ENCODE results near the gene UNC80. TPM values are rescaled to one million over a fixed set of nuclear protein-coding genes. Genes with fewer than 3 reads are reported as not detected.

The UNC80 gene
- total and polyA plus RNA-seq, 2 donors (not counting 3 experiments of a cell fraction or from before 2014, with no cell fraction given) = not detected

DNA sequence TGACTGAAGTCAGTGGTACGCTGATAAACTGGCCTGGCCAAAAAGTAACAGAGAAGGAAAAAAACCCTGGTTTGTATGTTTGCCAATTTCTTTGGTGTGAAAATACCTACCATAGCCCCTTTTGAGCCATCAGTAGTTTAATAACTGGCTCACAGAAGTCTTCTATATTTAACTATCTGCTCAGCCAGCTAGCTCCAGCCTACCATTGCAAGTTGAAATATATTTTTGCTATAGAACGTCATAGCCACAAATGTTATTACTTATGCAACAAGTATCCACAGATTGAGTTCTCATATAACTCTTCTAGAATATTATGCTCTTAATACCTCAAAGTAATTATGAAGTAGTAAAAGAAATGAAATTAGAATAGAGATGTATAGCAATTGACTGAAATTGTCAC is 256.0 kb downstream of the UNC80 start:
- Histone ChIP-seq H3K9ac (replicated peaks; ENCODE audit: extremely low read depth, insufficient read depth, low read length) (no peak overlapping the region), H4K20me1 (replicated peaks; ENCODE audit: control insufficient read depth, extremely low read depth, insufficient read depth, low read length) (no peaks in the 10 kb centered on the region), H3K27me3 (ENCODE audit: control insufficient read depth in 2 of 2, insufficient read depth in 2 of 2, low read length in 2 of 2) (no peaks in the 10 kb centered on the region), H3K9me3 (replicated peaks; ENCODE audit: control insufficient read depth, insufficient read depth, low read length) (no peaks in the 10 kb centered on the region), H3K4me2 (ENCODE audit: insufficient read depth, low read length) (no peak overlapping the region), H3K4me1 (ENCODE audit: control insufficient read depth, extremely low read depth, insufficient read depth, low read length) (no peaks in the 10 kb centered on the region), H2AFZ (ENCODE audit: low read depth, low read length) (no peak overlapping the region), H3K27ac (ENCODE audit: insufficient read depth, low read depth, low read length) (no peak overlapping the region), H3K9me1 (replicated peaks; ENCODE audit: control insufficient read depth, extremely low read depth, insufficient read depth, low read length) (no peaks in the 10 kb centered on the region), H3K4me3 (replicated peaks in 1 of 3; ENCODE audit: insufficient read depth in 1 of 3, low read depth in 1 of 3, low read length in 3 of 3) (no peak overlapping the region), H3K36me3 (ENCODE audit: control insufficient read depth in 2 of 2, extremely low read depth in 1 of 2, insufficient read depth in 2 of 2, low read length in 2 of 2) (peaks cover 4 to 11% of the 10 kb centered on the region in 2 experiments), H3K79me2 (ENCODE audit: control insufficient read depth, insufficient read depth, low read length) (no peaks in the 10 kb centered on the region)
- POLR2A ChIA-PET = no interaction called here
- TF ChIP-seq EZH2 (IDR thresholded peaks at IDR 0.05; ENCODE audit: borderline replicate concordance, low read depth, low read length, severe bottlenecking) (no peak), POLR2A (IDR thresholded peaks at IDR 0.05; ENCODE audit: low read depth, low read length) (no peak), JUN (IDR thresholded peaks at IDR 0.05; ENCODE audit: borderline replicate concordance, insufficient read depth, insufficient read length, low read depth) (no peak), MAX (IDR thresholded peaks at IDR 0.05; ENCODE audit: insufficient read depth, insufficient read length) (no peak), POLR2AphosphoS5 (IDR thresholded peaks at IDR 0.05; ENCODE audit: insufficient read depth, low read depth, low read length) (no peak), GATA2 (IDR thresholded peaks at IDR 0.05; ENCODE audit: insufficient read depth, insufficient read length, low read depth, low read length) (no peak)
- TF ChIP-seq, protein P1, sequence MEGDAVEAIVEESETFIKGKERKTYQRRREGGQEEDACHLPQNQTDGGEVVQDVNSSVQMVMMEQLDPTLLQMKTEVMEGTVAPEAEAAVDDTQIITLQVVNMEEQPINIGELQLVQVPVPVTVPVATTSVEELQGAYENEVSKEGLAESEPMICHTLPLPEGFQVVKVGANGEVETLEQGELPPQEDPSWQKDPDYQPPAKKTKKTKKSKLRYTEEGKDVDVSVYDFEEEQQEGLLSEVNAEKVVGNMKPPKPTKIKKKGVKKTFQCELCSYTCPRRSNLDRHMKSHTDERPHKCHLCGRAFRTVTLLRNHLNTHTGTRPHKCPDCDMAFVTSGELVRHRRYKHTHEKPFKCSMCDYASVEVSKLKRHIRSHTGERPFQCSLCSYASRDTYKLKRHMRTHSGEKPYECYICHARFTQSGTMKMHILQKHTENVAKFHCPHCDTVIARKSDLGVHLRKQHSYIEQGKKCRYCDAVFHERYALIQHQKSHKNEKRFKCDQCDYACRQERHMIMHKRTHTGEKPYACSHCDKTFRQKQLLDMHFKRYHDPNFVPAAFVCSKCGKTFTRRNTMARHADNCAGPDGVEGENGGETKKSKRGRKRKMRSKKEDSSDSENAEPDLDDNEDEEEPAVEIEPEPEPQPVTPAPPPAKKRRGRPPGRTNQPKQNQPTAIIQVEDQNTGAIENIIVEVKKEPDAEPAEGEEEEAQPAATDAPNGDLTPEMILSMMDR (IDR thresholded peaks at IDR 0.05; ENCODE audit: extremely low read depth in 1 of 2, insufficient read depth in 1 of 2, low read depth in 1 of 2, low read length in 2 of 2) = no peak
- CTCF ChIA-PET = no interaction called here
- dilution Hi-C loops (cut with MboI; ENCODE audit: extremely low pct_ligation_motif_present, low sequenced_read_pairs) (no loop called here), intact Hi-C loops (cut with micrococcal nuclease) (no loop called here)
- BruUV-seq (replicated peaks) = no TSS peak
- FAIRE-seq = no peak
- DNase-seq (ENCODE audit: low read depth, low spot score) = no peak

All from endothelial cell of umbilical vein (primary cell).